NCI-H146 (cell line): ENCODE measurements around the gene KIRREL1.

ENCODE experiments used
- DNase-seq: peaks from one replicate; lab custom pipeline; 2025; lab: John Stamatoyannopoulos, UW

Gene KIRREL1

GRCh38 chr1:158007667-158008386 is 14.4 kb downstream of the KIRREL1 start:
- no peak for DNase-seq

- no peak for DNase-seq
Measured at GRCh38 chr1:158008630-158009029, 15.2 kb downstream of the KIRREL1 start.

GRCh38 chr1:158011714-158012113 is 18.3 kb downstream of the KIRREL1 start:
- DNase-seq = no peak

- DNase-seq = no peak
Measured at GRCh38 chr1:158013840-158014730, 20.6 kb downstream of the KIRREL1 start.

GRCh38 chr1:158014731-158015320 is 21.4 kb downstream of the KIRREL1 start:
- no peak for DNase-seq

- DNase-seq = no peak
Measured at GRCh38 chr1:158016651-158017335, 23.3 kb downstream of the KIRREL1 start.

- no peak for DNase-seq
Measured at GRCh38 chr1:158017800-158018595, 24.6 kb downstream of the KIRREL1 start.

GRCh38 chr1:158019171-158019868 is 25.9 kb downstream of the KIRREL1 start:
- DNase-seq = no peak

GRCh38 chr1:158020259-158020885 is 26.9 kb downstream of the KIRREL1 start:
- no peak for DNase-seq

GRCh38 chr1:158020886-158021620 is 27.6 kb downstream of the KIRREL1 start:
- no peak for DNase-seq

- no peak for DNase-seq
Measured at GRCh38 chr1:158021721-158022120, 28.3 kb downstream of the KIRREL1 start.

GRCh38 chr1:158022554-158023312 is 29.3 kb downstream of the KIRREL1 start:
- DNase-seq = no peak

- DNase-seq = no peak
Measured at GRCh38 chr1:158024737-158025136, 31.3 kb downstream of the KIRREL1 start.

- no peak for DNase-seq
Measured at GRCh38 chr1:158025576-158026230, 32.3 kb downstream of the KIRREL1 start.

GRCh38 chr1:158026651-158027050 is 33.2 kb downstream of the KIRREL1 start:
- DNase-seq = no peak

GRCh38 chr1:158027508-158027907 is 34.1 kb downstream of the KIRREL1 start:
- no peak for DNase-seq

- DNase-seq = no peak
Measured at GRCh38 chr1:158028969-158029368, 35.5 kb downstream of the KIRREL1 start.

GRCh38 chr1:158035014-158035413 is 41.6 kb downstream of the KIRREL1 start:
- no peak for DNase-seq
